A204.1 (cell line): ENCODE measurements around the gene FRMD3.

Source experiments
- FAIRE-seq: peaks from 2 replicates; lab custom pipeline; 2012; peaks lifted over from hg19 to GRCh38; lab: Jason Lieb, UNC

The FRMD3 gene

DNA sequence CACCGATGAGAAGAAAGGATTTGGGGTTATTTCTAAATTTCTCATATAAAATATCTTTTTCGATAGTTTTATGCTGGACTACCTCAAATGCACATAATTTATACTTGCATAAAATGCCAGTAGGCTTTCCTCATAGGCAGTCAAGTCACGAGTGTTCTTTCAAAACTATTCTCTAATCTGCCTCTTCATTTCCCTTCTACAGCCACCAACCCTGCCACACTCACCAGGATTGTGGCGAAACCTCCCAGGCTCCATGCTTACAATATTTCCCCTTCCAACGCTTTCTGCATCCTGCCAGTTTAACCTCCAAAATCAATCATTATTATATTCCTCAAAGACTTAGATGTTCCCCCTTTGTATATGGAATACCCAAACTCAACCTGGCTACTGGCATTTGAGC lies 65.4 kb downstream of the FRMD3 start:
- FAIRE-seq: no peak

- FAIRE-seq: no peak
Observed at GRCh38 chr9:83472221-83472665, 66.0 kb downstream of the FRMD3 start.

DNA sequence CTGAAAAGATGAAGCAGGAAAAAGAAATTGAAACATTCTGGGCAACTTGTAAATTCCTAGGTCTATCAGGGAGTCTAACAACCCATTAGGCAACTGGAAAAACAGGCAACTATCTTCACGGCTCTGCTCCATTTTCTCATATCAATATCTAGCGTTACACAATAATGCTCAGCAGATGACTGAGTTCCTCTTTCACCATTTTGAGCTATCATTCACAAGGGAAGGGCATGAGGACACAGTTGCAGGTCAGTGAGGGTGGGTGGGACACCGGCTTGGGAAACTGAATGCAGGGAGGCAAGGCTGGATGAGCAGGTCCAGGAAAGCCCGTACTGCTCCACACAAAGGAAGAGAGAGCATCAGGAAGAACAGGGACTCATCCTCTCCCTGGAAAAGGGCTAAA lies 67.0 kb downstream of the FRMD3 start:
- FAIRE-seq: no peak

DNA sequence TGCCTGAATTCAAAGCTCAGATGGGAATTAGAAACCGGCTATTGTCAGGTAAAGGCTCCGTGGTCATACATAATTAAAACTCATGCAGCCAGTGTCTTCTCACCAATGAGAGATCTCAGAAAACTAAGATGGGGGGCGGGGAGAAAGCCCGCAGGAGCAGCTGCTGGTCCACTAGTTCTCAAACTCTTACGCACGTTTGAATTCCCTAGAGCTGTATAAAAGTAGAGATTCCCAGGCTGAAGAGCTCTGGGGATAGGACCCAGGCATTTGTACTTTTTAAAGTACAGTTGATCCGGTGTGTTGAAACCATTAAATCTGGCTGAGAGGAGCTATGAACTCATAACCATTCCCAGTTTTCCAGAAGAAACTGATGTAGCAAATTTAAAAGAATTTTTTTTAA lies 68.5 kb downstream of the FRMD3 start:
- FAIRE-seq: no peak

DNA sequence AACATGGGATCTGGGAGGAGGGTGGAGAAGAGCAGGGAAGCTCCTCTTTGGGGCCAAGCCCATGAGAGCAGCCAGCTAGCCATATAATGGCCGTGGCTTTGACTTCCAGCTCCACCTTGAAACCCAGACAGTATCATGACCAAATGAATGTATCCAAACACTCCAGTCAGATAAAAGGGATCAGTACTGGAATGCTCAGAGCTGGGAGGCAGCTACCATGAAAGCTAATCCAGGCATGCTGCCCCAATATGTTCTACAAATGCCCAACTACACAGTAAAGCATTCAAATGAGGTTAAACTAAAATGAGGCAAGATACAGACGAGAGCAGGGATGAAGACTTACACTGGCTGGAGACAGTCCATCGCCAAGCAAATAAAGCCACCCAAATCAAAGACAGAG lies 69.4 kb downstream of the FRMD3 start:
- FAIRE-seq: no peak

GRCh38 chr9:83466877-83467276 lies 71.3 kb downstream of the FRMD3 start:
- FAIRE-seq: no peak

DNA sequence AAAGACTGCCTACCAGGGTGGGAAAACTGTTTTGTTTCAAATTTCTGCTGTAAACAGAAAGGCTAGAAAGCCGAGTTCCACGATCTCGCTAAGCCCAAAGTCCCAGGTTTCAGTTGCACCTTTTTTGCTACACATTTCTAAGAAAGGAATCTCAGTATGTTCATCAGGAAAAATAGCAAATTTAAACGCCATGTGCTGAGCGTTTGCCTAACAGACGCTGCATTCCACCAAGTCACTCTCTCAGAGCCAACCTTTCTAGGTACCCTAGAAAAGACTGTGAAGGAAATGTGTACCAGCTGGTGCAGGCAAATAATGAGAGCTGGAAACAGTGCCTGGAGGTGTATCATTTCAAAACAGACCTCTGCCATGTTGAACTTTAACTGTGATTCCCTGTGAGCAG lies 71.8 kb downstream of the FRMD3 start:
- no peak for FAIRE-seq

DNA sequence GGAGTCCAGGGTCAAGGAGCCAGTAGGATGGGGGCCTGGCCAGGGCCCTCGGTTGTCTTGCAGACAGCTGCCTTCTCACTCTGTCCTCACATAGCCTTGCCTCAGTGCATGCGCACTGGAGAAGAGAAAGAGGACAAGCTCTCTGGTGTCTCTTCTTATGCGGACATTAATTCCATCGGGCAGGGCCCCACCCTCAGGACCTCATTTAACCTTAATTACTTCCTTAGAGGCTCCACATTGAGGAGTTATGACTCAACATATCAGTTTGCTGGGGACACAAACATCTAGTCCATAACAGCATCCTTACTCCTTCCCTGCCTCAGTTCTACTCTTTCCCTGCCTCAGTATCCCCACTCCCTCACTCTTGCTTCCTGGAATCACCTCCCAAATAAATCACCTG lies 78.4 kb downstream of the FRMD3 start:
- FAIRE-seq: no peak

GRCh38 chr9:83458530-83458929 lies 79.7 kb downstream of the FRMD3 start:
- no peak for FAIRE-seq

DNA sequence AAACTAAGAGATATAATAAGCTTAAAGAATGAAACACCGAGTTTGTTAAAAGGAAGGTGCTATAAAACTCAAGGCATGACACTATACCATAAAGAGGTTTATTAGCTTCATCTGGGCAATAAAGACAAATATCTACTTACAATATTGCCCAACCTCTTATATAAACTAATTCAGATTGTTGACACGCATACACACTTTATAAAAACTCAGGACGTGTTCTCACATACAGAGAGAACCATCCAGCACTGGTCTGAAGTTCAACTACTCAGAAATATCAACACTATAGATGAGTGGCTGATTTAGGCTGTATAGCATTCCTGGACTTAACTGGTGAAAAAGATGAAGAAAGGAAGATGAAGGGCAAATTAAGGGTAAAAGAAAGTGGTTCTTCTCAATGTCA lies 81.2 kb downstream of the FRMD3 start:
- FAIRE-seq: no peak

DNA sequence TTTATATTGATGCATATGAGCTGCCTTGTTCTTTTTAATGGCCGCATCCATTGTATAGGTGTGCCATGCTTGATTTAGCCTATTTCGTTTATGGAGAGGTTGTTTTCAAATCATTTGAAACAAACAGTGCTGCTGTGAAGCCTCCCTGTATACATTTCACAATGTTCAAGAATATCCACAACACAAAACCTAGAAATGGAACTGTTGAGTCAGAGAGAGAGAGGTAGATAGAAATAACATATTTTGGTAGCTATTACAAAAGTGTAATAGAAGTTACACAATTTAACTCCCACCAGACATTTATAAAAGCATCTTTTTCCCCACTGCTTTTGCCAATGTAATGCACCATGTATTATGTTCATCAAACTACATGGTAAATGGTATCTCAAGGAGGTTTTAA lies 82.0 kb downstream of the FRMD3 start:
- no peak for FAIRE-seq

GRCh38 chr9:83454076-83454475 lies 84.1 kb downstream of the FRMD3 start:
- no peak for FAIRE-seq

- no peak for FAIRE-seq
Observed at GRCh38 chr9:83451308-83451707, 86.9 kb downstream of the FRMD3 start.

- no peak for FAIRE-seq
Observed at GRCh38 chr9:83449983-83450382, 88.2 kb downstream of the FRMD3 start.

DNA sequence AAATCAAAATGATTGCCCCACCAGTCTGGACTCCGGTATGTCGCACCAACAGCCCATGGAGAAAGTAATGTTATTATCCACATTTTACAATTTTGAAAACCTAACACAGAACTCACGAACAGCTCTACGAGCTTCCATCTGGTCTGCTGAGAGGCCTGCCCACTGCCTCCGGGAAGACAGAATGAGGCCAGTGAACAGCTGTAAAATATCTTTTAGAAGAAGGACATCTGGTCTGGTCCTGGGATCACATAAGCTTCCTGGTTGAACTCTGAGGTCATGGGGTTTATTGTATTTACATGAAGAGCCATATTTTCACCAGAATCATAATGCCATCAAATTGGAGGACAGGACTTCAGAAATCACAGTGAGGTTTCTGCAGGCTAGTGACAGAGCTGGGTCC lies 89.0 kb downstream of the FRMD3 start:
- FAIRE-seq: no peak

DNA sequence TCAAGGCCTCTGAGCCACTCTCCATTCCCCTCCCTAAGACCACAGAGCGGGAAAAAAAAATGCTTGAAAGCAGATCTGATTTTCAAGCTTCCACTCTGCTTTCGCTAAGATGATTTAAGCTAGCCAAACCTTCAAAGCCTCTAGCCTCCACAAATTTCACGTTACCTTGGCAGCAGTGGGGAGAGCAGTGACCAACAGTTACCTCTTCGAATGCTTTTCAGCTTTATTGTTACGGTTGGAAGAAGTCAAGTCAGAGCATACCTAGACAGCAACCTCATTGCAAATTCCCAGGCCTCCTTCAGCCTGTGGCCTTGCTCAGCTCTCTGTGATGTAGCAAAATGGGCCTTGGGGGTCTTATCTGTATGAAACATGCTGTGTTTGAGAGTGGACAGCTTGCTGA lies 89.6 kb downstream of the FRMD3 start:
- FAIRE-seq: no peak

GRCh38 chr9:83447351-83447750 lies 90.8 kb downstream of the FRMD3 start:
- FAIRE-seq: no peak

DNA sequence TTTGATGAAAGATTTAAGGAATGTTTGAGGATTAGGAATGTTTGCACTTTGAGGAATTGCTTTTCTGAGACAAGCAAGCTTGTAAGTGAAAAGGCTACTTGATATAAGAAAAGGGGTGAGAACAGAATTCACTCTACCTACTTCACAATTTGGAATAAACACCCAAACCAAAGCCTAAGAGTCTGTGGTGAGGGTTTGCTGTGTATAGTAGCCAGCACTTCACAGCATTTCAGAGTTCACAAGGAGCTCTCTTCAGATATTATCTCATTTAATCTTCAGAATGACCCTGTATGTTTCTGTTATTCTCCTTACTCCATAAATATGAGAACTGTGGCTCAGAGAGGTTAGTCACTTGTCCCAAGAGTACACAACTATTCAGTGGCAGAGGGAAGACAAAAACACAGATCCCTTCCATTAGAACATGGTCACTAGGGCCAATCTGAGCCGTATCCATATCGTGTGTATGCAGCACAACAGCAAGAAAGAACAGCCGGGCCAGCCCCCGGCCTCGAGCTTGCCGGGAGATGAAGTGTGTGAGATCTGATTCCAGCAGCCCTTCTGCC lies 92.4 kb downstream of the FRMD3 start:
- no peak for FAIRE-seq

GRCh38 chr9:83444110-83444509 lies 94.1 kb downstream of the FRMD3 start:
- FAIRE-seq: no peak

DNA sequence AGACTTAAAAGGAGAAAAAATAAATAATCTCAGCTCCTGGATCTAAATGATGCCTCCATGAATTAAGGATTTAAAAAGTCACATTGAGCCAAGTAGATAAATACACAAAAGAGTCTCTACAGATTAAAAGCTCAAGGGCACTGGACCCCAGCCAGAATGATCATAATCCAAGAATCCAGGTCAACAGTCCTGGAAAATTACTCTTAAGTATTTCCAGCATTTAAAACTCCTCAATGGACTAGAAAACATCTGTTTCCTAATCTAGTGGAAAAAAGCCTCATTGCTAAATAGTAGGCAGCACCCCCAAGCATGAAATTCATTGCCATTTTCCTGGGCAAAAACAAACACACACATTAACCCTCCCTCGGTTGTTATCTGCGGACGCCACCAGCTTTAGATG lies 96.8 kb downstream of the FRMD3 start:
- no peak for FAIRE-seq

GRCh38 chr9:83440641-83441040 lies 97.6 kb downstream of the FRMD3 start:
- no peak for FAIRE-seq

- FAIRE-seq: no peak
Observed at GRCh38 chr9:83435301-83435700, 102.9 kb downstream of the FRMD3 start.

GRCh38 chr9:83434254-83434653 lies 103.9 kb downstream of the FRMD3 start:
- no peak for FAIRE-seq

- FAIRE-seq: no peak
Observed at GRCh38 chr9:83433846-83434245, 104.4 kb downstream of the FRMD3 start.

GRCh38 chr9:83432877-83433550 lies 105.2 kb downstream of the FRMD3 start:
- no peak for FAIRE-seq
